KMS-11 (cell line): ENCODE data around the gene EMC7.

Experiments
- H2AFZ ChIP-seq: fragments of 200-600 bp; sonication (generic); 2 replicates; pipeline ENCODE4 v1.6.1; 2016; ENCODE audit warnings: antibody characterized with exemption, mixed run types, low read depth
- H3K27ac ChIP-seq: fragments of 200-600 bp; sonication (generic); 2 replicates; pipeline ENCODE4 v1.6.1; 2016; ENCODE audit warnings: mild to moderate bottlenecking, mixed run types
- H3K27me3 ChIP-seq: fragments of 200-600 bp; sonication (generic); 2 replicates; pipeline ENCODE4 v1.6.1; 2017; ENCODE audit warnings: mild to moderate bottlenecking, low read depth, mixed run types, moderate library complexity; ENCODE audit not compliant: insufficient read depth
- H3K36me3 ChIP-seq: fragments of 200-600 bp; sonication (generic); 2 replicates; pipeline ENCODE4 v1.6.1; 2017; ENCODE audit warnings: mild to moderate bottlenecking, mixed run types; ENCODE audit not compliant: insufficient read depth
- H3K4me1 ChIP-seq: fragments of 200-600 bp; sonication (generic); 2 replicates; pipeline ENCODE4 v1.6.1; 2016; ENCODE audit warnings: mild to moderate bottlenecking, low read depth, mixed run types; ENCODE audit not compliant: poor library complexity, severe bottlenecking
- H3K4me2 ChIP-seq: fragments of 200-600 bp; sonication (generic); 2 replicates; pipeline ENCODE4 v1.7.0; 2016; ENCODE audit warnings: mild to moderate bottlenecking, mixed run types
- H3K4me3 ChIP-seq: fragments of 200-600 bp; sonication (generic); IDR thresholded peaks from 2 replicates; pipeline ENCODE4 v1.6.1; 2017; ENCODE audit warnings: low read depth, low read length, mixed read lengths; ENCODE audit not compliant: insufficient read depth
- H3K79me2 ChIP-seq: fragments of 200-600 bp; sonication (generic); 2 replicates; pipeline ENCODE4 v1.6.1; 2016; ENCODE audit warnings: low read depth, mixed run types; ENCODE audit not compliant: insufficient read depth
- H3K9ac ChIP-seq: fragments of 200-600 bp; sonication (generic); 2 replicates; pipeline ENCODE4 v1.6.1; 2016; ENCODE audit warnings: mild to moderate bottlenecking, mixed run types
- H4K20me1 ChIP-seq: fragments of 200-600 bp; sonication (generic); 2 replicates; pipeline ENCODE4 v1.6.1; 2016; ENCODE audit warnings: mild to moderate bottlenecking, mixed run types; ENCODE audit not compliant: insufficient read depth
- CTCF ChIP-seq: fragments of 200-600 bp; sonication (generic); conservative IDR thresholded peaks from 2 replicates; pipeline ENCODE4 v1.6.1; 2017; ENCODE audit warnings: low read depth, mild to moderate bottlenecking, antibody characterized with exemption, low read length, moderate library complexity, mixed read lengths

Gene EMC7

GRCh38 chr15:34119291-34119690 lies 17.6 kb upstream of the EMC7 start:
- Histone ChIP-seq H3K4me2 (no peak overlapping the region), H3K9ac (no peak overlapping the region), H4K20me1 (no peaks in the 10 kb centered on the region), H2AFZ (no peak overlapping the region), H3K4me3 (no peak overlapping the region), H3K27ac (no peak overlapping the region), H3K79me2 (no peaks in the 10 kb centered on the region), H3K4me1 (no peaks in the 10 kb centered on the region), H3K27me3 (no peaks in the 10 kb centered on the region), H3K36me3 (no peaks in the 10 kb centered on the region)
- no peak for TF ChIP-seq CTCF

GRCh38 chr15:34116620-34117019 lies 15.0 kb upstream of the EMC7 start:
- H2AFZ ChIP-seq: no peak overlapping the region
- H3K9ac ChIP-seq: no peak overlapping the region
- no peak overlapping the region for H3K4me3 ChIP-seq
- TF ChIP-seq CTCF: no peak
- H3K4me2 ChIP-seq: no peak overlapping the region
- no peaks in the 10 kb centered on the region for H4K20me1 ChIP-seq
- H3K79me2 ChIP-seq: no peaks in the 10 kb centered on the region
- no peak overlapping the region for H3K27ac ChIP-seq
- no peaks in the 10 kb centered on the region for H3K27me3 ChIP-seq
- no peaks in the 10 kb centered on the region for H3K36me3 ChIP-seq
- H3K4me1 ChIP-seq: no peaks in the 10 kb centered on the region

- Histone ChIP-seq H3K4me2 (no peak overlapping the region), H3K36me3 (no peaks in the 10 kb centered on the region), H3K27me3 (no peaks in the 10 kb centered on the region), H3K79me2 (no peaks in the 10 kb centered on the region), H2AFZ (no peak overlapping the region), H3K4me3 (no peak overlapping the region), H3K9ac (no peak overlapping the region), H3K4me1 (no peaks in the 10 kb centered on the region), H4K20me1 (no peaks in the 10 kb centered on the region), H3K27ac (no peak overlapping the region)
- no peak for TF ChIP-seq CTCF
Measured at GRCh38 chr15:34114739-34115138, 13.1 kb upstream of the EMC7 start.

GRCh38 chr15:34114215-34114614 lies 12.6 kb upstream of the EMC7 start:
- Histone ChIP-seq H2AFZ (no peak overlapping the region), H3K4me3 (no peak overlapping the region), H3K4me1 (no peaks in the 10 kb centered on the region), H4K20me1 (no peaks in the 10 kb centered on the region), H3K27ac (no peak overlapping the region), H3K4me2 (no peak overlapping the region), H3K79me2 (no peaks in the 10 kb centered on the region), H3K9ac (no peak overlapping the region), H3K27me3 (no peaks in the 10 kb centered on the region), H3K36me3 (no peaks in the 10 kb centered on the region)
- TF ChIP-seq CTCF: no peak

- H3K4me2 ChIP-seq: no peak overlapping the region
- H3K4me1 ChIP-seq: no peaks in the 10 kb centered on the region
- TF ChIP-seq CTCF: no peak
- H3K9ac ChIP-seq: no peak overlapping the region
- no peaks in the 10 kb centered on the region for H4K20me1 ChIP-seq
- H3K79me2 ChIP-seq: no peaks in the 10 kb centered on the region
- H3K36me3 ChIP-seq: no peaks in the 10 kb centered on the region
- H2AFZ ChIP-seq: no peak overlapping the region
- no peak overlapping the region for H3K27ac ChIP-seq
- no peaks in the 10 kb centered on the region for H3K27me3 ChIP-seq
- no peak overlapping the region for H3K4me3 ChIP-seq
Measured at GRCh38 chr15:34111488-34111887, 9.8 kb upstream of the EMC7 start.
